Stromal cell of bone marrow (primary cell): ENCODE data around the gene CACUL1.
"Not testable (repeated sequence)": the region's sequence is repeated elsewhere in the genome, so short reads cannot be mapped to it uniquely, and the experiment has no call there.

ENCODE experiments used
- DNase-seq: peaks from one replicate; pipeline ENCODE4 v3.0.0-alpha.2; 2012; ENCODE audit warnings: low read depth

CACUL1 gene

DNA sequence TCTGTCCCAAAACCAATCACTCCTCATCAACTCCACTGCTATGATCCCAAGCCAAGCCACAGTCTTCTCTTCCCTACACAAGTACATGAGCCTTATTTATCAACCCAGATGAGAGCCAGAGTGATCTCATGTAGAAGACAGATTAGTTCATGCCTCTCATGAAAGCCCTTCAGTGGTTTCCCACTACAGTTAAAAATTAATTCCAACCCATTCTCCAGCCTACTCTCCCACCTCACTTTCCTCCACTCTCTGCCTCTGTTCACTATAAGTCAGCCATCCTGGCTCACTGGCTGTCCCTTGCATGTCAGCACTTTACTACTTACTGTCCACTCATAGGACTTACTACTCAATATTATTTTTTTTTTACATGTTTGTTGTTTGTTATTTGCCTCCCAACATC is 67.3 kb downstream of the CACUL1 start:
- DNase-seq = no peak

DNA sequence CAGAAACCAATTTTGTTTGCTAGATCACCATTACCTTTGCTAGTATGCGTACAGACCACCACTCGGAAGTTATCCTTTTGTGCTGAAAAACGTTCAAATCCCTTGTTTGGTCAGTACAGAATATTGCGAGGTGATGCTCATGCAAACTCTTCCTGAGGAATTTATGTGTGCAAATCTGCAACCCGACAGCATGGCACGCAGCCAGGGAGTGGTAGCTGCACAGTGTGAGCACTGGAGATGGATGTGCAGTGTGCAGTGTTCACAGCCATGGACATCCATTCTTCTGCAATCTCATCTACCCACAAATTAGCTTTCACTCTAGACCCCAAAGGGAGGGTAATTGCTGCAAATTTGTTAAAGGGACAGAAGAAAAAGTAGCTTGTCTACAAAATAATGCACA is 72.2 kb downstream of the CACUL1 start:
- DNase-seq = no peak

GRCh38 chr10:118680197-118680596 is 74.6 kb downstream of the CACUL1 start:
- DNase-seq = no peak

- no peak for DNase-seq
These were observed 80.4 kb downstream of the CACUL1 start for GRCh38 chr10:118674226-118674919.

DNA sequence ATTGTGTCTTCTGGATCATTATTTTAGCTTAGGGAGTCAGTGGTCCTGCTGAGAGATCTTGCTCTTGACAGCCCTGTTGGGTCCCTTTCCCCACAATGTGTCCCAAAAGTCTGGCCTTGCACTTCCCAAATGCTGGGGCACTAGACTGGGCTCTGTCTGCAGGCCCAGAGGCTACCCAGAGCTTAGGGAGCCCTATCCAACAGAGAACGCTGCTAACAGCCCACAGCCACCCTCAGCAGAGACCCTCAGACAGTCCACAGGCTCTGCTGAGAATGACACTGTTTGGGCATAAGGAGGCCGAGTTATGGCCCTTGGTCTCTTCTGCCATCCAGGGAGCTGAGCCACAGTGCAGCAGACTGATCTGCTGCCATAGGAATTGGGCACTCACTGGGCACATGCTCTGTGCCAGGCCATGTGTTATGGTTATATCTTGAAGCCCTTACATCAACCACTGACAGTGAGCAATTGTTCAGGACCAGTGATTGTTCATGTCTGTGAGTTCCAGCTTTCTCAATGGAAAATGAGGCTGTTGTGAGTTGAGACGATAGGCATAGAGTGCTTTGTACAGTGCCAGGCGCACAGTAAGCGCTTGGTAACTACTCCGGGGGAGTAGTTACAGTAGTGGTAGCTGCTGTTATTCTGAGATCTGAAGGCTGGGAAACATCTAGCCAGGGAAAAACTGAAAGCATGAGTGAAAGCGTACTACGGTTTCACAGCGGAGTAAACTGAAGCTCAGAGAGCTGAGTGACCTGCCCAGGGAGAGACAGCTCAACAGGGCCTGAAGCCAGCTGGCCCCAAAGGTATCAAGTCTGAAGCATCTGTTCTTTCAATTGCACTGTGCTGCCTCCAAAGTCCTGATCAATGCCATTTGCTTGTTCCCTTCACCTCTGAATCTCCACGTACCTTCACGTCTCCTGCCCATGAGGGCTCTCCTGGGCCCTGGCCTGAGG is 81.7 kb downstream of the CACUL1 start:
- DNase-seq = no peak

- no peak for DNase-seq
These were observed 82.6 kb downstream of the CACUL1 start for GRCh38 chr10:118672153-118672552.

GRCh38 chr10:118671221-118671620 is 83.5 kb downstream of the CACUL1 start:
- DNase-seq = not testable (repeated sequence)

- no peak for DNase-seq
These were observed 84.2 kb downstream of the CACUL1 start for GRCh38 chr10:118670472-118671124.

DNA sequence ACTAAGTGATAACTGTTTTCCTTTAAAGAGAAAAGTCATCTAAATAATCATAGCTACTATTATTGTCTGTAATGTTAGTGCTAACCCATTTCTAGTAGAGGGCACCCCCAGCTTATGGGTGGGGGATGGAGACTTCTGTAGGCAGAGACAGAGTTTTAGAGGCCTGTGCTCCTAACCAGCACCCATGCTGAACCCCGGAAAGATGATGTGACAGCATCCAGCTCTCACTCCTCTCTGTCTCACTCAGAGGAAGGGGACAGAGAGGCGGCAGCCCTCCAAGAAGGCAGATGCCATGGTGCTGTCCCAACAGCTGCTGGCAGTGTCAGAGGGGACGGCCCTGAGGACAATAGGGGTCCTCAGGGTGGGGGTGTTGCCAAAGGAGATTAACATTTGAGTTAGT is 84.9 kb downstream of the CACUL1 start:
- DNase-seq = no peak

DNA sequence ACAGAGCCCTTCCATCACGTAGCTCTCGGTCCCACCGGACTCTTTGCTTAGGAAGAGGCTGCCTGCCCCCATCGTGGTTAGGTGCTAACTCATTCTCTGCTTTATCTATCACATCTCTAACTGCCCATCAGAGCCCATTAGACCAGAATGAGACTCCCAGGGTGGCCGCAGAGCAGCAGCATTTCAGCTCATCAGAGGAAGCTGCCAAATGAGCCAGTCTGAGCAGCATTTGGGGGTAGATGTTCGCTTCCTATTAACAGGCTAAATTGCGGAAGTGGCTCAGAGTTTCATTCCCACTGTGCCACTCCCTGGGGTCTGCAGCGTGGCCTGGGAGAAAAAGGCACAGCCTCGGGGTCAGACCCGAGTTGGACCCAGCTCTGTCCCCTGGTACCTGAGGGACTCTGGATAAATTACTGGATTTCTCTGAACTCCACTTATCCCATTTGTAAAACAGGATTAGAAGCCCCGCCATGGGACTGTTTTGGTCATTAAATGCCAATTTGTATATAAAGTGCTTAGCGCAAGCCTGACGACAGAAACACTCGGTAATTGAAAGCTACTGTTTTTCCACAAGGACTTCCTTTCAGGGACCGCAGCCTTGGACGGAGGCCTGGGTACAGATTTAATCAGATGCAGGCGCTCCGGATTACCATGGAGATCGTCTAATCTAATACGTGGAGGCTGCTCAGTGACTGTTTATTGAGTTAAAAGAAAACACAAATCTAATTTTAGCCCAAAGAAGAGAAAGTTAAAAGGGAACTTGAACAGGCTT is 85.6 kb downstream of the CACUL1 start:
- peak; percentile 84 for DNase-seq

DNA sequence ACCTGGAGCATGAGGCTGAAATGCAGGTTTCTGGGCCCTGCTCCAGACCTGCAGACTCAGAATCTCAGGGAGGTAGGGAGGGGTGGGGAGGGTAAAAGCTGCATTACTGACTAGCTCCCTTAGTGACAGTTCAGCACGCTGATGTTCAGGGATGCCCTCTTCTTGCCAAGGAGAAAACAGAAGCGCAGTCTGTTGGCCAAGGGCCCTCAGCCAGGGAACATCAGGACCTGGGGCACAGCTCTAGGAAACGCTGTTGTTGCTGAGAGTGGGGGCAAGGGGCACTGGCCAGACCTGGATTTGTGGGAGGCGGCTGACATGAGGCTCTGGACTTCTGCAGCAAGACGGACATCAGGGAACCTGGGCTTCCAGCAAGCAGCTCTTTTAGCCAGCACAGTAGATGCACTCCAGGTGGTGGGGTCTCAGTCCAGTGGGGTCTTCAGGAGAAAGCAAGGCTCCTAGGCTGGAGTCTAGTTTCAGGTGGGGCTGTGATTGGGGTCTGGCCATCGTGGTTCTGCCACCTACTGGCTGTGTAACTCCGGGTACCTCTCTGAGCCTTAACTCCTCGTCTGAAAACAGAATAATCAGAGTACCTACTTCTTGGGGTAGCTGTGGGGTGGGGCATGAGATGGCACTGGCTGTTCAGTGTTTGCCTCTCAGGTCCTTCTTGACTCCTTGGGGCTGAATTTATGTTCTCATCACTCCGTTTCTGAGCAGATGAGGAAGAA is 86.4 kb downstream of the CACUL1 start:
- DNase-seq = no peak

DNA sequence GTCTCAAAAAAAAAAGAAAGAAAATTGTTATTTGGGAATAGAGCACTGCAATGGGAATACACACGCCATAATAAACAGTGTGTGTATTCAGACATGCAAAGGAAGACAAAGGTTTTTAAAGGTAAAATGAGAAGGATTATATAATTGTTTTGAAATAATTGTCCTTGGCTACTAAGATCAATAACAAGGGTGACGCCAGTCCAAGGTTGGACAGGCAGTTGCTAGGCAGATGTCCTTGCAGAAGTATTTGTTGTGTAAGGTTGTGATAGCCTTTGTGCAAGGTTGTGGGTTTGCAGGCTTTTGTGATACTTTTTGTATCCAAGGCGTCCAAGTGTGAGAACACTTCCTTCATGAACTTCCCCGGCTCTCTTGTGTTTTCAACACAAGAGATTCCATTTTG is 87.0 kb downstream of the CACUL1 start:
- DNase-seq = no peak

DNA sequence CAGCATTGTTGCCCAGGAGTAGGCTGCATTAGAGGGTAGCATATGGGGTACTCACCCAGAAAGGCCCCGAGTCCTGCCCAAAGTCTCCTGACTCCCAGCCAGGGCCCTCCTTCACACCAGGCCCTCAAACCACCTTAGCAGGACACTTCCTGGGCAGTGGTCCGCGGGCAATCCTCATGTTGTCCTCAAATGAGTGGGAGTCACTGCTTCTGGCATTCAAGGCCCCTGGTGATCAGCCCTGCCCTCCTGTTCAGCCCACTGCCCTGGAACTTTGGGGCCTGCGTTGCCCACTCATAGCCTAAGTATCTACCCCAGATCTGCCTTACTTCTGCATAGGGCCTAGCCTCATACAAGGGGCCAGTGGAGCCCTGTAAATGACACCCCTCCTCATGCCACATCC is 88.4 kb downstream of the CACUL1 start:
- no peak for DNase-seq

- DNase-seq = no peak
These were observed 90.4 kb downstream of the CACUL1 start for GRCh38 chr10:118664321-118664720.

- DNase-seq = no peak
These were observed 91.6 kb downstream of the CACUL1 start for GRCh38 chr10:118663176-118663575.

GRCh38 chr10:118662228-118663035 is 92.3 kb downstream of the CACUL1 start:
- no peak for DNase-seq

GRCh38 chr10:118658762-118659161 is 96.0 kb downstream of the CACUL1 start:
- DNase-seq = no peak

DNA sequence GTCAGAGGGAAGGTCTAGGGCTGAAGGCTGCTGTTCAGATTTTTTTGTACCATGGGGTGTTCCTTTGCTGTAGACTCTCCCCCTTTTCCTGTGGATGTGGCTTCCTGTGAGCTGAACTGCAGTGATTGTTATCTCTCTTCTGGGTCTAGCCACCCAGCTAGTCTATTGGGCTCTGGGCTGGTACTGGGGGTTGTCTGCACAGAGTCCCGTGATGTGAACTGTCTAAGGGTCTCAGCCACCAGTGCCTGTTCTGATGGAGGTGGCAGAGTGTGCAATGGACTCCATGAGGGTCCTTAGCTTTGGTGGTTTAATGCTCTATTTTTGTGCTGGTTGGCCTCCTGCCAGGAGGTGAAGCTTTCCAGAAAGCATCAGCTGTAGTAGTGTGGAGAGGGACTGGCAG is 96.6 kb downstream of the CACUL1 start:
- DNase-seq = not testable (repeated sequence)

GRCh38 chr10:118645294-118645693 is 109.5 kb downstream of the CACUL1 start:
- DNase-seq = not testable (repeated sequence)

DNA sequence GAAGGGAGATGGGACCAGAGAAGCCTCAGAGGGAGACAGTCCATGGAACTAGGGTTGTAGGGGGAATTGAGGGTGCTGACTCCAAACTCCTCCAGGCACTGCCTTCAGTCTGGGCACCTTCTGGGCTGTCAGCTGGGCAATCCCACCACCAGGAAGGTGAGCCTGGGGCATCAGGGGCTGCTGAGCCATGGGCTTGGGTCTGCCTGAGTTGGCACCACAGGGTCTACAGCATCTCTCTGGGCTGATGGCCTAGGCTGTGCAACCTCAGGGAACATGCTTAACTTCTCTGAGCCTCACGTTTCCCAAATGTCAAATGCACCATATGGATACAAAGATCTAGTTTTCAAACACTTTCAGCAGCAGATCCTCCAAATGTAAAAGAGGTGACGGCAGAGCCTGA is 112.5 kb downstream of the CACUL1 start:
- DNase-seq = no peak
